ENCODE data around the gene SIN3A. TPM values are rescaled to one million over a fixed set of nuclear protein-coding genes. Genes with fewer than 3 reads are reported as not detected.
"Not testable (repeated sequence)": the region's sequence is repeated elsewhere in the genome, so short reads cannot be mapped to it uniquely, and the experiment has no call there.

SIN3A gene
- total and polyA plus RNA-seq, 2 donors = 34.2 to 50.3 TPM

- Histone ChIP-seq H3K36me3 (ENCODE audit: insufficient read depth) (no peaks in the 10 kb centered on the region), H3K27ac (ENCODE audit: low read depth) (no peak overlapping the region), H3K4me3 (ENCODE audit: low read depth, low read length) (no peak overlapping the region), H3K4me1 (ENCODE audit: insufficient read depth) (no peaks in the 10 kb centered on the region)
- 86% methylated on average over 11 of the region's 11 CpGs for WGBS
- DNase-seq (ENCODE audit: extremely low spot score) = no peak
Measured at GRCh38 chr15:75338661-75339240, 112.7 kb downstream of the SIN3A start.

- 1% methylated on average over 42 of the region's 42 CpGs for WGBS
- Histone ChIP-seq H3K27ac (ENCODE audit: low read depth) (peak within 1 kb of the TSS; percentile 47), H3K4me1 (ENCODE audit: insufficient read depth) (no peaks in the 10 kb centered on the region), H3K36me3 (ENCODE audit: insufficient read depth) (no peaks in the 10 kb centered on the region), H3K4me3 (ENCODE audit: low read depth, low read length) (peak within 1 kb of the TSS; percentile 81)
- peak; percentile 91 for DNase-seq (ENCODE audit: extremely low spot score)
Measured at GRCh38 chr15:75335705-75336355, 115.7 kb downstream of the SIN3A start, which contains the start of gene COMMD4. TSS of gene COMMD4 (plus strand) at chr15:75336063. CDS start at chr15:75336090, 27 bp downstream.

- H3K4me1 ChIP-seq (ENCODE audit: insufficient read depth) = no peaks in the 10 kb centered on the region
- DNase-seq (ENCODE audit: extremely low spot score) = no peak
- H3K36me3 ChIP-seq (ENCODE audit: insufficient read depth) = no peaks in the 10 kb centered on the region
- H3K27ac ChIP-seq (ENCODE audit: low read depth) = no peak overlapping the region
- WGBS = 37% methylated on average over 3 of the region's 3 CpGs
- H3K4me3 ChIP-seq (ENCODE audit: low read depth, low read length) = no peak overlapping the region
Measured at GRCh38 chr15:75335313-75335704, 116.2 kb downstream of the SIN3A start.

- H3K4me3 ChIP-seq (ENCODE audit: low read depth, low read length); H3K4me1 ChIP-seq (ENCODE audit: insufficient read depth); DNase-seq (ENCODE audit: extremely low spot score); H3K27ac ChIP-seq (ENCODE audit: low read depth); H3K36me3 ChIP-seq (ENCODE audit: insufficient read depth): not testable (repeated sequence)
- WGBS = 90% methylated on average over 15 of the region's 15 CpGs
Measured at GRCh38 chr15:75333654-75334419, 117.7 kb downstream of the SIN3A start.

- not testable (repeated sequence) for DNase-seq (ENCODE audit: extremely low spot score); H3K27ac ChIP-seq (ENCODE audit: low read depth); H3K4me3 ChIP-seq (ENCODE audit: low read depth, low read length); H3K4me1 ChIP-seq (ENCODE audit: insufficient read depth); H3K36me3 ChIP-seq (ENCODE audit: insufficient read depth)
- WGBS = 69% methylated on average over 7 of the region's 7 CpGs
Measured at GRCh38 chr15:75332093-75332492, 119.4 kb downstream of the SIN3A start.

GRCh38 chr15:75329571-75329970, 121.9 kb downstream of the SIN3A start:
- H3K4me3 ChIP-seq (ENCODE audit: low read depth, low read length) = no peak overlapping the region
- no peak overlapping the region for H3K27ac ChIP-seq (ENCODE audit: low read depth)
- DNase-seq (ENCODE audit: extremely low spot score) = no peak
- no peaks in the 10 kb centered on the region for H3K36me3 ChIP-seq (ENCODE audit: insufficient read depth)
- H3K4me1 ChIP-seq (ENCODE audit: insufficient read depth) = no peaks in the 10 kb centered on the region
- 91% methylated on average over 2 of the region's 2 CpGs for WGBS

- DNase-seq (ENCODE audit: extremely low spot score) = no peak
- Histone ChIP-seq H3K27ac (ENCODE audit: low read depth) (no peak overlapping the region), H3K36me3 (ENCODE audit: insufficient read depth) (no peaks in the 10 kb centered on the region), H3K4me3 (ENCODE audit: low read depth, low read length) (no peak overlapping the region), H3K4me1 (ENCODE audit: insufficient read depth) (no peaks in the 10 kb centered on the region)
- 66% methylated on average over 10 of the region's 10 CpGs for WGBS
Measured at GRCh38 chr15:75328493-75329314, 122.8 kb downstream of the SIN3A start.

GRCh38 chr15:75327491-75327890, 124.0 kb downstream of the SIN3A start:
- DNase-seq (ENCODE audit: extremely low spot score) = no peak
- no peaks in the 10 kb centered on the region for H3K4me1 ChIP-seq (ENCODE audit: insufficient read depth)
- H3K27ac ChIP-seq (ENCODE audit: low read depth) = no peak overlapping the region
- H3K36me3 ChIP-seq (ENCODE audit: insufficient read depth) = no peaks in the 10 kb centered on the region
- no peak overlapping the region for H3K4me3 ChIP-seq (ENCODE audit: low read depth, low read length)
- WGBS = 81% methylated on average over 3 of the region's 3 CpGs

GRCh38 chr15:75327005-75327404, 124.5 kb downstream of the SIN3A start:
- H3K36me3 ChIP-seq (ENCODE audit: insufficient read depth) = no peaks in the 10 kb centered on the region
- H3K27ac ChIP-seq (ENCODE audit: low read depth) = no peak overlapping the region
- 76% methylated on average over 4 of the region's 4 CpGs for WGBS
- DNase-seq (ENCODE audit: extremely low spot score) = no peak
- H3K4me3 ChIP-seq (ENCODE audit: low read depth, low read length) = no peak overlapping the region
- H3K4me1 ChIP-seq (ENCODE audit: insufficient read depth) = no peaks in the 10 kb centered on the region

- no peaks in the 10 kb centered on the region for H3K36me3 ChIP-seq (ENCODE audit: insufficient read depth)
- H3K4me1 ChIP-seq (ENCODE audit: insufficient read depth) = no peaks in the 10 kb centered on the region
- 86% methylated on average over 4 of the region's 4 CpGs for WGBS
- DNase-seq (ENCODE audit: extremely low spot score) = no peak
- no peak overlapping the region for H3K27ac ChIP-seq (ENCODE audit: low read depth)
- no peak overlapping the region for H3K4me3 ChIP-seq (ENCODE audit: low read depth, low read length)
Measured at GRCh38 chr15:75325922-75326321, 125.6 kb downstream of the SIN3A start.

- H3K4me3 ChIP-seq (ENCODE audit: low read depth, low read length) = no peak overlapping the region
- H3K36me3 ChIP-seq (ENCODE audit: insufficient read depth) = no peaks in the 10 kb centered on the region
- 90% methylated on average over 6 of the region's 6 CpGs for WGBS
- no peaks in the 10 kb centered on the region for H3K4me1 ChIP-seq (ENCODE audit: insufficient read depth)
- no peak for DNase-seq (ENCODE audit: extremely low spot score)
- no peak overlapping the region for H3K27ac ChIP-seq (ENCODE audit: low read depth)
Measured at GRCh38 chr15:75321711-75322110, 129.8 kb downstream of the SIN3A start.
